Measurements from ENCODE around the gene ANO7.

DNA sequence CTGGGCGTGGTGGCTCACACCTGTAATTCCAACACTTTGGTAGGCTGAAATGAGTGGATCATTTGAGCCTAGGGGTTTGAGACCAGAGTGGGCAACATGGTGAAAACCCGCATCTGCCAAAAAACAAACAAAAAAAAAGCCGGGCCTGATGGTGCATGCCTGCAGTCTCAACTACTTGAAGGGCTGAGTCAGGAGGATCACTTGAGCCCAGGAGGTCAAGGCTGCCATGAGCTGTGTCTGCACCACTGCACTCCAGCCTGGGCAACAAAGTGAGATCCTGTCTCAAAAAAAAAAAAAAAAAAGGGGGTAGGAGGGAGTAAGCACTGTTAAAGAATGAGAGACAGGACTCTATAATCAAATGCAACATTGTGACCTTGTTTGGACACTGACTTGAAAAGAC is 72.4 kb downstream of the ANO7 start:
- TF ChIP-seq POLR2A (IDR thresholded peaks at IDR 0.05; ENCODE audit: low read length) = no peak
- no peak for TF ChIP-seq GATA1 (IDR thresholded peaks at IDR 0.05; ENCODE audit: low read depth, low read length)
